Pericardium fibroblast (primary cell): ENCODE data around the gene CLDN34. TPM values are rescaled to one million over a fixed set of nuclear protein-coding genes. Genes with fewer than 3 reads are reported as not detected.

Experiments used
- total RNA-seq: library from RNA; depleted of rRNA; stranded (reverse); fragments of >200 nt; gene quantifications from 2 replicates; pipeline ENCODE4 v1.2.3, GENCODE V29; 2015

The CLDN34 gene, protein sequence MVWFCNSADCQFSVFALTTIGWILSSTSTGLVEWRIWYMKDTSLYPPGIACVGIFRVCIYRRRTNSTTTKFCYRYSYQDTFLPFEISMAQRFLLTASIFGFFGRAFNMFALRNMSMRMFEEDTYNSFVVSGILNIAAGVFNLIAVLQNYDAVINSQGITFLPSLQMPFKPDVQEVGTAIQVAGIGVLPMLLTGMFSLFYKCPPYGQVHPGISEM
- not detected in 2 replicates for total RNA-seq

DNA sequence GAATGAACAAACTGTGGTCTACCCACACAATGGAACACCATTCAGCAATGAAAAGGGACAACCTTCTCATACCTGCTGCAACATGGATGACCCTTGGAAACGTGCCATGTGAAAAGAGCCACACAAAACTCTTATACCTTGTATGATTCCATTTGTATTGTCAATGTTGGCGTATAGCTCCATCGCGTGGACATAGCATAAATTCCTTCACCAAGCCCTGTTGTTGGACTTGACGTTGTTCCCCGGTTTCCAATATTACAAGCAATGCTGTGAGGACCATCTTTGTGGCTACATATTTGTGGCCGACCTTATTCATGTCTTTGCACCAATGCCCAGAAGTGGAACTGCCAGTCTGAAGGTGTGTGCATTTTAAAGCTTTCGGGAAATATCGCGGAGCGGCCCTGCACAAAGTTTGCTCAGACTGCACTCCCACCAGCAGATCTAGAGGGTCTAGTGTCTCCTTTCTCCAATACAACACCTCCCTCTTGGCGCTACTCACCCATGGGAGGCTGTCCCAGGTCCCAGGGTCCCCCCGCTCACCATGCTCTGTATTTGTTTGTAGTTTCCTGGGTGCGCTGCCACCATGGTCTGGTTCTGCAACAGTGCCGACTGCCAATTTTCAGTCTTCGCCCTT is at the start of gene CLDN34:
Gene CLDN34, plus strand, starts transcription at position 584 of the 634 bp plus-strand sequence. Its CDS starts 0 bp downstream, at position 584.

Other genes with a start within 250 kb of the CLDN34 start
- gene GPR143, start 201.5 kb upstream of the CLDN34 start, total RNA-seq, result 0.26 and 2.0 TPM in 2 replicates
- gene SHROOM2, start 180.9 kb upstream of the CLDN34 start, total RNA-seq, result 1.4 and 4.2 TPM in 2 replicates
- gene CLCN4, start 189.6 kb downstream of the CLDN34 start, total RNA-seq, result 9.9 and 13.2 TPM in 2 replicates